BLaER1 treated with 17β-estradiol and CSF1 and Interleukin-3, amounts not matched to agents 10 nM and 100 nM (cell line): ENCODE results near the gene ANGPT4.

Experiments
- H3K27ac ChIP-seq, 11 experiments: shearing (Covaris generic); formaldehyde crosslinking; 2 replicates each; pipeline ENCODE4 v1.8.1; 2022
- H3K27me3 ChIP-seq, 11 experiments: shearing (Covaris generic); formaldehyde crosslinking; 2 replicates each; pipeline ENCODE4 v1.8.1; 2022
- H3K36me3 ChIP-seq, 11 experiments: shearing (Covaris generic); formaldehyde crosslinking; 2 replicates each; pipeline ENCODE4 v1.8.1; 2022
- H3K4me1 ChIP-seq, 10 experiments: shearing (Covaris generic); formaldehyde crosslinking; 2 replicates each; pipeline ENCODE4 v1.8.1; 2022
- H3K4me2 ChIP-seq, 11 experiments: shearing (Covaris generic); formaldehyde crosslinking; 2 replicates each; pipeline ENCODE4 v1.8.1; 2022
- H3K4me3 ChIP-seq, 10 experiments: shearing (Covaris generic); formaldehyde crosslinking; 2 replicates each; pipeline ENCODE4 v1.8.1; 2022
- H3K9ac ChIP-seq, 11 experiments: shearing (Covaris generic); formaldehyde crosslinking; 2 replicates each; pipeline ENCODE4 v1.8.1; 2022
- H3K9me3 ChIP-seq, 11 experiments: shearing (Covaris generic); formaldehyde crosslinking; replicated peaks in 1 of 11; 2 replicates each; pipeline ENCODE4 v1.8.1; 2022
- H4K20me1 ChIP-seq, 11 experiments: shearing (Covaris generic); formaldehyde crosslinking; 2 replicates each; pipeline ENCODE4 v1.8.1; 2022
- Cebpa-rat ChIP-seq, 11 experiments: shearing (Covaris generic); IDR thresholded peaks; 2 replicates each; pipeline ENCODE4 v1.8.1; 2022

The ANGPT4 gene

DNA sequence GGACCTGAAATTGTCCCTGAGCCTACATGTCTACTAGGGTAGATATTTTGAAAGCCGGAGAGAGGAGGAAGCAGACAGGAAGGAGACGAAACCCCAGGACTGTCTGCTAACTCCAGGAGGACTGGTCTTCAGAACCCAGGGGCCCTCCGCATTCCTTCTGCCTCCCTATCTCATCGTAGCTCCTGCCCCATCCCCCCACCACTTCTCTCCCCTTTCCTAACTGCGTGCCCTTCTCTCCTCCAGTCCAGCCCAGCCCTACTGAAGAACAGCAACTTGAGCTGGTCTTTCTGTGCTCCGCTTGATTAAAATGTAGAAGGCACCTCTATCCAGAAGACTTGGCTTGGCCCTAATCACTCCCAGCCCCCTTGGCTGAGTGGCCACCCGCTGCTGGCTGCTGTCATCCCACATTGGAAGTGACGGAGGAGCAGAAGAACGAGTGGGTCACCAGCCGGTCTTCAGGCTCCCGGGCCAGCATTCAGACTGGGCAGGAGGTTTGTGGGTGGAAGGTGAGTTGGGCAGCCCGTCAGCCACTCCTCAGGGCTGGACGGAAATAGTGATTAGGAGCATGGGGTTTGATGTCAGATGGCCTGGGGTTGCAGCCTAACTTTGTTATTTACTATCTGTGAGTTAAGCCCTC lies 28.8 kb upstream of the ANGPT4 start:
- H3K4me2 ChIP-seq, result no peak overlapping the region
- H3K4me3 ChIP-seq, result no peak overlapping the region
- H3K27me3 ChIP-seq, result no peaks in the 10 kb centered on the region
- H3K36me3 ChIP-seq, result no peaks in the 10 kb centered on the region
- no peak for TF ChIP-seq Cebpa-rat (IDR thresholded peaks at IDR 0.05)
- peaks cover 0 to 1% (median 0%) of the 10 kb centered on the region in 10 experiments; a peak in 2 of 20 replicates for H3K4me1 ChIP-seq
- H3K9ac ChIP-seq, result no peak overlapping the region
- no peaks in the 10 kb centered on the region for H4K20me1 ChIP-seq
- peaks cover 0 to 9% (median 0%) of the 10 kb centered on the region in 11 experiments; a peak in 7 of 22 replicates for H3K9me3 ChIP-seq
- no peak overlapping the region for H3K27ac ChIP-seq

DNA sequence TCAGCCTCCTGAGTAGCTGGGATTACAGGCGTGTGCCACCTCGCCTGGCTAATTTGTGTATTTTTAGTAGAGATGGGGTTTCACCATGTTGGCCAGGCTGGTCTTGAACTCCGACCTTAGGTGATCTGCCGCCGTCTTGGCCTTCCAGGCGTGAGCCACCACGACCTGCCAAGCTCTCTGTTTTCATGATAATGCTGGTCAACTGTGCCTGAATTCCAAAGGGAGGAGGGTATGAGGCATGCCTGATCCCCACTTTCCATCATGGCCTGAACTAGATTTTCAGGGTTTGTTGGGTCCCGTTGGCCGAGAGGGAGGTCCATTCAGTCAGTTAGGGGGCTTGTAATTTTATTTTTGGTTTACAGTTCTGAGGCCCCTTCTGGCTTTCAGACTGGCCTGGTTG lies 28.0 kb upstream of the ANGPT4 start:
- Histone ChIP-seq H3K4me1 (peaks cover 0 to 5% (median 0%) of the 10 kb centered on the region in 10 experiments; a peak in 2 of 20 replicates), H3K27me3 (no peaks in the 10 kb centered on the region), H3K4me2 (no peak overlapping the region), H3K4me3 (no peak overlapping the region), H3K27ac (no peak overlapping the region), H4K20me1 (no peaks in the 10 kb centered on the region), H3K9me3 (peaks cover 0 to 9% (median 0%) of the 10 kb centered on the region in 11 experiments; a peak in 7 of 22 replicates), H3K9ac (no peak overlapping the region), H3K36me3 (no peaks in the 10 kb centered on the region)
- TF ChIP-seq Cebpa-rat (IDR thresholded peaks at IDR 0.05), result no peak

DNA sequence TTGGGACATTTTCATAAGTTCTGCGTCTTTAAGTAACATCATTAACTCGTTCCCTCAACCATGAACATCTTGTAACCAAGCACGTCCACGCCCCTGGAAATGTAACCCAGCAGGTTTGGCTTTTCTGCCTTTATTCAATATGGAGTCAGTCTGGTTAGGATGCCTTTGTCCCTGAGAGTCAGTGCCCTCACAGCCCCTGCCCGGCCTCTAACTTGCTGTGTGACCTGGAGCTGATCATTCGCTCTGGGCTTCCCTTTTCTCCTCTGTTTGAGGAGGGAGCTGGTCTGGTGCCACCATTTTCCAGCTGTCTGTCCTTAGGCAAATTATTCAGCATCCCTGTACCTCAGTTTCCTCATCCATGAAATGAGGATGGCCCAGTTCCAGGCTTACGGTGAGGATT lies 26.5 kb upstream of the ANGPT4 start:
- H3K4me3 ChIP-seq, result no peak overlapping the region

DNA sequence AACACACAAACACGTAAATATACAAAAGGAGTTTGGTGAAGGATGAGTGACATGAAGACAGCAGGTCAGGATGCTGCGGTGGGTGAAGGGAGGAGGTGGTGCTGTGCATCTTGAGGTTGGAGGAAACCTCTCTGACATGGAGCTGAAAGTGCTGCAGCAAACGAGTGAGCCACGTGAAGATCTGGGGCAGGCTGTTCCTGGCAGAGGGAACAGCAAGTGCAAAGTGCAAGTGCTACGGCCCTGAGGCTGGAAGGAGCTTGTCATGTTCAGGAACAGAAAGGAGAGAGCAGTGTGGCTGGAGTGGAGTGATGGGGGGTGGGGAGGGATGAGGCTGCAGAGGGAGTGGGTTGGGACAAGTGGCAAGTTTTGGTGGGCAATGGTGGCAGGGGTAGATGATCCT lies 24.8 kb upstream of the ANGPT4 start:
- TF ChIP-seq Cebpa-rat (IDR thresholded peaks at IDR 0.05), result no peak

More for the DNA sequence above, 26.5 kb upstream of the ANGPT4 start:
- Histone ChIP-seq H3K9me3 (peaks cover 0 to 4% (median 0%) of the 10 kb centered on the region in 11 experiments; a peak in 7 of 22 replicates), H3K4me2 (no peak overlapping the region), H3K36me3 (no peaks in the 10 kb centered on the region), H3K9ac (no peak overlapping the region), H4K20me1 (no peaks in the 10 kb centered on the region), H3K27me3 (no peaks in the 10 kb centered on the region), H3K4me1 (peaks cover 0 to 5% (median 0%) of the 10 kb centered on the region in 10 experiments; a peak in 2 of 20 replicates), H3K27ac (no peak overlapping the region)
- TF ChIP-seq Cebpa-rat (IDR thresholded peaks at IDR 0.05), result no peak

DNA sequence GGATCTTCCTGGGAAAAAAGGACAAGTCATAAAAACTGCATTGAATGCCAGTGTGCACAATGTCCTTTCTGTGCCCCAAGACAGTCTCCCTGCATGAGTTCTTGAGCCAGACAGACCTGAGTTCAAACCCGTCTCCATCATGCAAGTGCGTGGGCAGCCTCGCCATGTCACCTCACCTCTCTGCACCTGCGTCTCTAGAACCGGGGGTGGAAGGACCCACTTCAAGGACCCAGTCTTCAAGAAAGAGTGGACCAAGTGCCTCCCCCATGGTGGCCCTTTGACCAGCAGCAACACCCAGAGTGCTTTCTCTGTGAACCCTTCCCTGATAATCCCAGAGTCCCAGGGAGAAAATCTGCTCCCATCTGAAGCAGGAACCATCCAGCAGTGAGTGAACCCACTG lies 23.5 kb upstream of the ANGPT4 start:
- Histone ChIP-seq H3K27ac (no peak overlapping the region), H4K20me1 (no peaks in the 10 kb centered on the region), H3K9ac (no peak overlapping the region), H3K27me3 (no peaks in the 10 kb centered on the region), H3K36me3 (no peaks in the 10 kb centered on the region), H3K4me1 (peaks cover 0 to 5% (median 0%) of the 10 kb centered on the region in 10 experiments; a peak in 2 of 20 replicates), H3K9me3 (peaks cover 0 to 5% (median 0%) of the 10 kb centered on the region in 11 experiments; a peak in 4 of 22 replicates), H3K4me3 (no peak overlapping the region), H3K4me2 (peak overlapping the region in 1 of 11 experiments; percentile 4; a peak in 2 of 22 replicates)
- no peak for TF ChIP-seq Cebpa-rat (IDR thresholded peaks at IDR 0.05)

More for the DNA sequence above, 24.8 kb upstream of the ANGPT4 start:
- H3K4me3 ChIP-seq, result no peak overlapping the region
- H3K4me1 ChIP-seq, result peaks cover 0 to 5% (median 0%) of the 10 kb centered on the region in 10 experiments; a peak in 2 of 20 replicates
- no peak overlapping the region for H3K27ac ChIP-seq
- H3K9me3 ChIP-seq, result peaks cover 0 to 5% (median 0%) of the 10 kb centered on the region in 11 experiments; a peak in 1 of 22 replicates
- H4K20me1 ChIP-seq, result no peaks in the 10 kb centered on the region
- no peaks in the 10 kb centered on the region for H3K27me3 ChIP-seq
- H3K36me3 ChIP-seq, result no peaks in the 10 kb centered on the region
- H3K4me2 ChIP-seq, result no peak overlapping the region
- no peak overlapping the region for H3K9ac ChIP-seq

DNA sequence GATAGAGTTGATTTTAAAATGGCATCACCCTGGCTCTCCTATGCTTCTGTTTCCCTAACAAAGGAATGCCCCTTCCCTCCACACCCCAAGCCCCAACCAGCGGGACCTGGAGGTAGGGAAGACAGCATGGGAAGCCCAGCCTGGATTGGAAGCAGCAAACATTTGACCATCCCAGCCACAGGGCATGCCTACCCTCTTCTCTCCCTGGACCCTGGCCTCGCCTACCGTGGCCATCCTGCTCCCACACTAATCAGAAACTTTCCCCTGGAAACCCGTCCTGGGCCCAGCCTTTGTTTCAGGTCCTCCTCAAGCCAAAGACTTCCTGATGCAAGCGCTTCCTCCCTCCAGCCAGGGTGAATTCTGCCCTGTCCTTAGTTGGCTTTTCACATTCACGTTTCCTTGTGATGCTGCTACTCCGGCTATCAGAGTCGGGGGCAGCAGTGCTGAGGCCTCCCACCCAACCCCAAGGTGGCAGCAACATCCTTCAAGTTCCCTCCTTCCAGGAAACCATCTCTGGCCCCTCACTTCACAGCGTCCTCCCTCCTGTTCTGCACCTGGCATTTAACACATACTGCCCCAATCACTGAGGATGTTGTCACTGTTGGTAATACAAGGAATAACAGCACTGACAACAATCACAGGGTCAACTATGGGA lies 18.2 kb upstream of the ANGPT4 start:
- H3K4me3 ChIP-seq, result no peak overlapping the region
- no peaks in the 10 kb centered on the region for H3K27me3 ChIP-seq
- no peak overlapping the region for H3K27ac ChIP-seq
- H4K20me1 ChIP-seq, result no peaks in the 10 kb centered on the region
- H3K36me3 ChIP-seq, result peaks cover 0 to 4% (median 0%) of the 10 kb centered on the region in 11 experiments; a peak in 1 of 22 replicates
- H3K9ac ChIP-seq, result no peak overlapping the region
- no peaks in the 10 kb centered on the region for H3K4me1 ChIP-seq
- peaks cover 43 to 57% (median 47%) of the 10 kb centered on the region in 11 experiments for H3K9me3 ChIP-seq
- no peak for TF ChIP-seq Cebpa-rat (IDR thresholded peaks at IDR 0.05)
- no peak overlapping the region for H3K4me2 ChIP-seq

DNA sequence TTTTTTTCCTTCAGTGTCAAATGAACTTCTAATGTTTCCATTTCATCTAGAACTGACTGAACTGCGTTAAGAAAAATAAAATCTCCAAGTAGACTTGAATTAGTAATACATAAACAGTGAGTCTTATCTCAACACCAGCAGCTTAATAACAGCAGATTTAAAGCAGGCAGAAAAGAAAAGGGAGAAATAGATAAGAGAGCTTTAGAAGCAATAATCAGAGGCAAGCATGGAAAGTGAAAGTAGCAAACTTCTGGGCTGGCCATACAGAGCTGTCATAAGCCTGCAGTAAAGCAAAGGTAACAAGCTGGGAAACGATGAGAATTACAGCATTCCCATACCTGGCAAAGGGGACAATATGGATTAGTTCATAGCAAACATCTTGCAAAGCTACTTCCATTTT lies 16.9 kb upstream of the ANGPT4 start:
- Histone ChIP-seq H3K36me3 (peaks cover 0 to 4% (median 0%) of the 10 kb centered on the region in 11 experiments; a peak in 1 of 22 replicates), H3K27me3 (no peaks in the 10 kb centered on the region), H4K20me1 (no peaks in the 10 kb centered on the region), H3K27ac (no peak overlapping the region), H3K4me3 (no peak overlapping the region), H3K4me2 (no peak overlapping the region), H3K9me3 (peaks cover 46 to 70% (median 59%) of the 10 kb centered on the region in 11 experiments), H3K9ac (no peak overlapping the region), H3K4me1 (no peaks in the 10 kb centered on the region)
- no peak for TF ChIP-seq Cebpa-rat (IDR thresholded peaks at IDR 0.05)

DNA sequence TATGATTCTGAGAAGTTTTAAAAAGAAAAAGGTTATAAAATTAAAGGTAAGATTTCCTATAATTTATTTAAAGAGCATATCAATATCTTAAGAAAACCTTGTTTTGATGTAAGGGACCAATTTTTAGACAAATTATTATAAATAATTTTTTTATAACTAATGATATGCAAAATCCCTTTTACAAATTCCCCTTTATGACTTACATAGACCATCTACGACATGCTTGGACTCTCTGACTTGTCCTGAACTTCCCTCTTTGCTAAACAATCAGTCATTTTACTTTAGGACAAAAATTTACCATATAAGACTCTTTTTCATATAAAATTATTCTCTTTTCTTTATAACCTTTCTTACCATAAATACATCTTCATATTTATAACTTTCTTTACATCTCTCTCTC lies 15.3 kb upstream of the ANGPT4 start:
- H3K4me1 ChIP-seq, result no peaks in the 10 kb centered on the region
- H3K27me3 ChIP-seq, result no peaks in the 10 kb centered on the region
- no peak for TF ChIP-seq Cebpa-rat (IDR thresholded peaks at IDR 0.05)
- H3K36me3 ChIP-seq, result peaks cover 0 to 4% (median 0%) of the 10 kb centered on the region in 11 experiments; a peak in 1 of 22 replicates
- H3K4me2 ChIP-seq, result no peak overlapping the region
- H3K27ac ChIP-seq, result no peak overlapping the region
- peaks cover 46 to 70% (median 60%) of the 10 kb centered on the region in 11 experiments for H3K9me3 ChIP-seq
- no peak overlapping the region for H3K9ac ChIP-seq
- H4K20me1 ChIP-seq, result no peaks in the 10 kb centered on the region
- H3K4me3 ChIP-seq, result no peak overlapping the region; a peak in 1 of 20 replicates

DNA sequence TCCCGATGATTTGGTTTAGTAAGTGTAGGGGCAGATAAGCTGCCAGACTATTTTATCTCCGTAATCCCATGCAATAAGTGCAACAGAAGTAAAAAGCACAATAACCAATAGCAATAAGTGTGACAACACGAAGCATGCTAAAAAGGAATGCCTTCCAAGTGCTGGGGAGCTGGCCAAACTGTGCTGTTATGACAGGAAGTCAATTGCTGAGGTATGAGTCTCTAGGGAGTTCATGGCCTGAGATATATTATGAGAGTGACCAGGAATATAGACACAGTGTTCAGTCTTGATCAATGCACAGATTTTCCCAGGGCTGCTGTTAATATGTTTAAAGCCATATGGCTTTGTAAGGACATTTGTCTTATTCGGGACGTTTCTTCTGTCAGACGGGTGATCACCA lies 10.5 kb upstream of the ANGPT4 start:
- H3K9me3 ChIP-seq, result peaks cover 27 to 43% (median 37%) of the 10 kb centered on the region in 11 experiments
- no peak for TF ChIP-seq Cebpa-rat (IDR thresholded peaks at IDR 0.05)
- no peak overlapping the region for H3K4me3 ChIP-seq
- H3K4me2 ChIP-seq, result no peak overlapping the region
- H3K9ac ChIP-seq, result no peak overlapping the region
- no peak overlapping the region for H3K27ac ChIP-seq
- H3K4me1 ChIP-seq, result peaks cover 0 to 19% (median 2%) of the 10 kb centered on the region in 10 experiments; a peak in 9 of 20 replicates
- no peaks in the 10 kb centered on the region for H3K27me3 ChIP-seq
- no peaks in the 10 kb centered on the region for H4K20me1 ChIP-seq
- H3K36me3 ChIP-seq, result no peaks in the 10 kb centered on the region
